Stimulated activated CD8-positive, alpha-beta memory T cell treated with anti-CD3 and anti-CD28 coated beads, Interleukin-2, amount 100 ng/mL, for 1 hour (primary cell): ENCODE data around the gene MTHFD2.
"Not testable (repeated sequence)": the region's sequence is repeated elsewhere in the genome, so short reads cannot be mapped to it uniquely, and the experiment has no call there.

ENCODE experiments used
- DNase-seq, 2 donors: peaks; one replicate each; pipeline ENCODE4 v3.0.0-alpha.2; 2020; ENCODE audit warnings: low read depth in 2 of 2

MTHFD2 gene

DNA sequence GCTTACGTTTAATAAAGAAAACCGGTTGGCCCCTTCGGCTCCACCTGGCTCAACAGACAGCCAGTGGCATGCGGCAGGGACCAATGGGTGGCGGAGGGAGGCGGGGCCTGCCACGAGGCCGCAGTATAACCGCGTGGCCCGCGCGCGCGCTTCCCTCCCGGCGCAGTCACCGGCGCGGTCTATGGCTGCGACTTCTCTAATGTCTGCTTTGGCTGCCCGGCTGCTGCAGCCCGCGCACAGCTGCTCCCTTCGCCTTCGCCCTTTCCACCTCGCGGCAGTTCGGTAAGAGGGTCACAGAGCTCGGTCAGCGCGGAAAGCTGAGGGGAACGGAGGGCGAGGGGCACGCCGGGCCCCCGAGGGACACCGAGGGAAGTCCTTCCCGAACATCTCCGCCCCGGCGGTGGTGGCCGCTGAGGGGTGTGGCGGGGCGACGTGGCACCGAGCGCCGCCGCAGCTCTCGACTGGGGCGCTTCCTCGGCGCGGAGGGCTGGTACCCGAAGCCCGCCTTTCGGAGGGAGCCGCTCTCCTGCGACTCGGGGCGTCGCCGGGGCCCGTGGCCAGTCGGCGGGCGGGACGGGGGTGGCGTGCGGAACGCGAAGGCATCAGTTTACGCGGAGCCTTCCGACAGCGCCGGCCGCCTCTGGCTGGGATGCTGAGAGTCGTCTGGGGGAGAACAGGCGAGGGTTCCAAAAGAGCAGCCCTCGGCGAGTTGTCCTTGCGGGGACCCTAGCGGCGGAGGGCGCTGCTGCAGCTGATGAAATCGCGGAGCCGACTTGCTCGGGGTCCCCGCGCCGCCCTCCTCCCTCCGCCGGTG, at the start of gene MTHFD2:
Gene MTHFD2 (plus strand): TSS at position 155 of the 814 bp plus-strand sequence. CDS start 27 bp downstream, at position 182.
- peak; percentile 77 to 83 for DNase-seq

DNA sequence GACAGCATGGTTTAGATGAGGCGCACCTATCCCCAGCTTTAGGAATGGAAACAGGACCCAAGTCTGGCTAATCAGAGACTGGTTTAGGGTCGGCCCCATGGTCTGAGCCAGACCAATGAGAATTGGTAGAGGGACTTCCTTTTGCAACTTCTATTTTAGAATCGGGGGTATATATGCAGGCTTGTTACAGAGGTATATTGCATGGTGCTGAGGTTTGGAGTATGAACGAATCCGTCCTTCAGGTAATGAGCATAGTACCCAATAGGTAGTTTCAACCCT, 49.2 kb upstream of the MTHFD2 start:
- DNase-seq, result no peak

DNA sequence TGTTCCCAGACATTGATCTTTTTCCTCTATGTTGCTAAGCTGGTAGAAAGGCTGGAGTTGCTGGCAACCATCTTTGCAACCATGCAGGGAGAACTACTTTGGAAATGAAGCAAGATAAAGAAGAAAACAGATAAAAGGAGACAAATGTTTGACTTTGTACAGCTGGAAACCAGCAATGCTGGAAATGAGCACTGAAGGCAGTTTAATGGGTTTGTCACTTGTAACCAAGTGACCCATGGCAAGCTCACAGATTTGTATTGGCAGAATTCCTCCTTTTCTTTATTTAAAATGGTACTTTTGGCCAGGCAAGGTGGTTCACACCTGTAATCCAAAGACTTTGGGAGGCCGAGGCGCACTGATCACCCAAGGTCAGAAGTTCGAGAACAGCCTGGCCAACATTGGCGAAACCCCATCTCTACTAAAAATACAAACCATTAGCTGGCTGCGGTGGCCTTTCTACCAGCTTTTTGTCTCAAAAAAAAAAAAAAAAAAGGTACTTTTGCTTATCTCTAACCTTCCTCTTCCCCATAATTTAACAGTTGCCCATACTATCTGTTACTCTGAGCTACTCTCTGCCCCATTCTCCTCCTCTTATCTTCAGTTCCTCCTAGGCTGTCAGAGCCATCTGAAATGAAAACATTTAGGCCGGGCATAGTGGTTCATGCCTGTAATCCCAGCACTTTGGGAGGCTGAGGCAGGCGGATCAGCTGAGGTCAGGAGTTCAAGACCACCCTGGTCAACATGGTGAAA, 48.7 kb upstream of the MTHFD2 start:
- no peak for DNase-seq

DNA sequence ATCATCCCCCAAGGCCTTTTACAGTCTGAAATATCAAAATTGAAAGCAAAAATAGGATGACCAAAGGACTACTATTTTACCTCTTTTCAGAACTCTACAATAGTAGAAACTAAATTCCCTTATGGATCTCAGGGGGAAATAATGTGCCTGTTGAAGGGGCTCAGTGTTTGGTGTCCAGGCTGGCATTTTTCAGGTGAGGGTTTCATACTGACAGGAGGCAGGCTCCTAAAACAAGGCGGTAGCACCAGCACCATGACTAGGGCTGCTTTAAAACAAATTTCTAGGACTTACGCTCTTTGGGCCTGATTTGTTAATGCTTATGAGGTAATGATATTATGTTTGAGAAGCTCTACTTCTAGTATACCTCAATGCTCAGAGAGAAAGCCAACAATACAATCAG, 45.5 kb upstream of the MTHFD2 start:
- no peak for DNase-seq

DNA sequence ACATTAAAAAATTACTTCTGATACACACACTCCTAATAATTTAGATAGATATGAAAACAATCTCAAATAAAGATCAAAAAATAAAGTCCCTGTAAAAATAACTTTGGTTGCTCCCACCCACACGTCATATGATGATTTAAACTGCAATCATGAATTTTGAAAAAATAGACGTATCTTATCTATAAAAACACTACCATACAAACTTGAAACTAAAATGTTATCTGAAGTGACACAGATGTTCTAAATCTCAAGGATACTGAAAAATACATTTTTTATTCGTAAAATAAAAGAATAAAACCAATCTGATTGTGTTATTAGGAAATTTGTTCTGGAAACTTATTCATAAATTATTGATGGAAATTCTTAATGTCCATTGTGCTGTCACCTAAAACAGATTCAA, 42.6 kb upstream of the MTHFD2 start:
- DNase-seq, result no peak

DNA sequence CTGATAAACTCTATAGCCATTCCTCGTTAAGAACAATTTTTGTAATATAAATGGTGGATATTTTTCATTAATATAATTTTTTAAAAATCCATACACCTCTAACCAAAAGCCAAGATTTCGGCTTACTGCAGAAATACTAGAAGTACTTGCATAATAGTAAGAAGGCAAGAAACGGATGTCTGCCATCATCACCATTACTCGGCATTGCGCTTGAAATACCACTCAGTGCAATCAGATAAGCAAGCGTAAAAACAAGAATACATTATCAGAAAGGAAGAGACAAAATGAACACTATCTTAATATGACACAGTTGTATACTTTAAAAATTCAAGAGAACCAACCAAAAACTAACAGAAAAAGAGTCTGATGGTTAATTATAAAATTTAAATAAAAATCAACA, 35.5 kb upstream of the MTHFD2 start:
- DNase-seq, result no peak

DNA sequence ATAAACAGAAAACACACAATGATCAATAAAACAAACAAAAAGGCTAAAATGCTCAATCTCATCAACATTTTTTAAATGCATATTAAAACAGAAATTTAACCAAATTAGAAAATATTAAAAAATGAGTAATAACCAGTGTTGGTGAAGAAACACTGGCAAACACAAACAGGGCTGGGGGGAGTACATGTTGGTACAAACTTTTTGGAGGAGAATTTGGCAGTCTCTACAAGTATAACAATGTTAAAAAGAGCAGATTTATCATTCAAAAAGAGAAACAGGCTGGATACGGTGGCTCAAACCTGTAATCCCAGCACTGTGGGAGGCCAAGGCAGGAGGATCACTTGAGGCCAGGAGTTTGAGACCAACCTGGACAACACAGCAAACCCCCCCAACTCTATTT, 33.7 kb upstream of the MTHFD2 start:
- no peak for DNase-seq

DNA sequence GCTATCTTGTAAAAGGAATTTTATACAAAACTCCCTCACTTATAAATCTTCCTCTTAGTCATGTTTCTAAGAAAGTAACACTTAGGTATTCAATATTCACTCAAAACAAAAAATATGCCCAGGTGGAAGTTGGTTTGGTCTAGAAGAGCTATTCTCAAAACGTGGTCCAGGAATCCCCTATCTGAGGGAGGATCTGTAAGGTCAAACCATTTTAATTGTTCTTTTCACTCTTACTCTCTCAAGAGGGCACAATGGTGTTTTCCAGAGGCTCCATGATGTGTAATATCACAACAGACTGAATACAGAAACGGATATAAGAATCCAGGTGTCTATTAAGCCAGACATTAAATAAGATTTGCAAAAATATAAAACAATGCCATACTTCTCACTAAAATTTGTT, 29.7 kb upstream of the MTHFD2 start:
- DNase-seq, result no peak

DNA sequence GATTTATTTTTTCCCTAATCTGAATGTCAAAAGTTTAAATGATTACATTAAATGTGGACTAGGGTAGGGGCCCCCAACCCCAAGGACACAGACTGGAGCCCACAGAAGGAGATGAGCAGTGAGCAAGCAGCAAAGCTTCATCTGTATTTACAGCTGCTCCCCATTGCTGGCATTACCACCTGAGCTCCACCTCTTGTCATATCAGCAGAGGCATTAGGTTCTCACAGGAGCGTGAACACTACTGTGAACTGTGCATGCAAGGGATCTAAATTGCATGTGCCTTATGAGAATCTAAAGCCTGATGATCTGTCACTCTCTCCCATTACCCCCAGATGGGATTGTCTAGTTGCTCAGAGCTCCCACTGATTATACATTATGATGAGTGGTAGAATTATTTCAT, 23.5 kb upstream of the MTHFD2 start:
- DNase-seq, result no peak

DNA sequence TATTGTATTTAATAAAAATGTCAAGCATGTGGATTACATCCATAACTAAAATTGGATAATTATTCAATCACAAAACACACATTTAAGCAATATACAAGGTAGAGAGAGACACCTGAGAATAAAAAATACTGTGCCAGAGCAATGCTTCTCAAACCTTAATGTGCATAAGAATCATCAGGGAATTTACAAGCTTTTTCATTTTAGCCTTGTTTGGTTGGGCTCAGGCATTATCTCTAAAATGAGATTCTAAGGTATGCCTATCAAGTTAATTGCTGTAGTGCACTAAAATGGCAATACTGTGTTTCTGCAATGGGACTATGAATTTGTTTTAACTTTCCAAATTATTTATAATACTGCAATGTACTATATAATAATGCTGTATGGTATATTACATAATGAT, 20.7 kb upstream of the MTHFD2 start:
- DNase-seq, result no peak

DNA sequence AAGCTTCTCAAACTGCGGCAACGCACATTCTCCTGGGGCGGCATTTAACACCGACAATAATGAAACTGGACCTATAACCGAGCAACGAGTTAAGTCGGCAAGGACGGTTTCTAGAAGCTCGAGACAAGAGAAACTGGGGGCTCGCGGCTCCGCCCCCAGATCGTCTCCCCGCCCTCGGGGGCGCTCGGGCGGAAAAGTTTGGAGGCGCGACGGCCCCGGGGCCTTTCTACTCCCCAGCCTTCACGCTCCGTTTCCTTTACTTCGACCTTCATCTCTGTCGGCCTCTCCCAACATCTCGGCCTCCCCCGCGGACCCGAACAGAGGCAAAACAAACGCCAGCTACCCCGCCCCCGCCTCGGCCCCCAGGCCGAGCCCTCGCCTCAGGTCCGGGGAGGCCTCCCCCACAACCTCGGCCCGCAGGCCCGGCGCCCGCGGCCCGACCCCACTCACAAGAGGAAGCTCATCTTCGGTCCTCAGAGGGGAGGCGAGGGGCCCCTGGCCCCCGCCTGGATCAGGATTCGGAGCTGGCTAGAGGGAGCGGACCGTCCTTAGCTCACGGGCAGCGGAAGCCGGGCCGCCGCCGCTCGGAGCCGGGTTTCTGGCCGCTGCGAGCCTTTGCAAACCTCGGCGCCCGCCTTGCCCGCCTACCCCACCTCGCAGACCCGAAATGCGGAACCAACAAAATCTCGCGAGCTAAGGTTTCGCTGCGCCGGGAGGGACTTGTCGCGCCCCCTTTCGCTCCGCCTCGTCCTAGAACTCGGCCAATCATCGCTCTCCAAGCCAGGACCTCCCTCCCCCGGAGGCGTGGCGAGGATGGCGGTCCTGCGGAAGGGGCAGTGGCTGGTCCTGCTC, 20.0 kb upstream of the MTHFD2 start, which contains the start of gene MOB1A:
Gene MOB1A (minus strand): TSS at position 669 of the 852 bp plus-strand sequence. CDS start 205 bp downstream, at position 464.
- DNase-seq, result peak; percentile 92 to 95

DNA sequence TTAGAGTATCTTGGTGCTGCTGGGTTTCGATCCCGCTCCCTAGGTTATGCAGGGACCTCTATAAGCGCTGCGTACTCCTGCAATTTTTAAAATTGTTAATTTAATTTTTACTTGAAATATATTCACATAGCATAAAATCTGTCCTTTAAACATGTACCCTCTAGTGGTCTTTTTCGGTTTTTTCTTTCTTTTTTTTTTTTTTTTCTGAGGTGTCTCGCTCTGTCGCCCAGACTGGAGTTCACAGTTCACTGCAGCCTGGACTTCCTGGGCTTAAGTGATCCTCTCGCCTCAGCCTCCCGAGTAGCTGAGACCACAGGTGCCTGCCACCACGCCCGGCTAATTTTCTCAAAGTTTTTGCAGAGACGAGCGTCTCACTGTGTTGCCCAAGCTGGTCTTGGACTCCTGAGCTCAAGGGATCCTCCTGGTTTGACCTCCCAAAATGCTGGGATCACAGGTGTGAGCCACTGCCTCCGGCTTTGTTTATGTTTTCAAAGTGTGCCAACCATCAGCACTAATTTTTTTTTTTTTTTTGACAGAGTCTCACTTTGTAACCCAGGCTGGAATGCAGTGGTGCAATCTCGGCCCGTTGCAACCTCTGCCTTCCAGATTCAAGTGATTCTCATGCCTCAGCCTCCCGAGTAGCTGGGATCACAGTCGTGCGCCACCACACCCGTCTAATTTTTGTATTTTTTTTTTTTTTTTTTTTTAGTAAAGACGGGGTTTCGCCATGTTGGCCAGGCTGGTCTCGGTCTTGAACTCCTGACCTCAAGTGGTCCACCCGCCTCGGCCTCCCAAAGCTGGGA, 19.2 kb upstream of the MTHFD2 start:
- DNase-seq, result no peak

DNA sequence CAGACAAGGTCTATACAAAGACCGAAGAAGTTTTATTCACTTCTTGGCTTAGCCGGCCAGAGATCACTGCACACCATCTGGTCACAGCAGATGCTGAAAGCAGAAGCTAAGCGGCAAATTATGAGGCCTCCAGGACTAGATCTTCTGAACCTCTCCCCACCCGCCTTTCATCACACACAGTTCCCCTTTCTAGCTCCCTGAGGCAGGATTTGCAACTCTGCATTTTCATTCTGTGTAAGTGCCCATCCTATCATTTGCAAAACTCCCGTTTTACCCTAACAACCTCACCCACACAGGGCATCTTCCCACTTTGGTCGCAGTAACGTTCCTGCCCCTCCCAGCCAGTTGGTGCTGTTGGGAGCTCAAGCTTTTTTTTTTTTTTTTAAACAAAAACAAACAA, 16.7 kb upstream of the MTHFD2 start:
- no peak for DNase-seq

DNA sequence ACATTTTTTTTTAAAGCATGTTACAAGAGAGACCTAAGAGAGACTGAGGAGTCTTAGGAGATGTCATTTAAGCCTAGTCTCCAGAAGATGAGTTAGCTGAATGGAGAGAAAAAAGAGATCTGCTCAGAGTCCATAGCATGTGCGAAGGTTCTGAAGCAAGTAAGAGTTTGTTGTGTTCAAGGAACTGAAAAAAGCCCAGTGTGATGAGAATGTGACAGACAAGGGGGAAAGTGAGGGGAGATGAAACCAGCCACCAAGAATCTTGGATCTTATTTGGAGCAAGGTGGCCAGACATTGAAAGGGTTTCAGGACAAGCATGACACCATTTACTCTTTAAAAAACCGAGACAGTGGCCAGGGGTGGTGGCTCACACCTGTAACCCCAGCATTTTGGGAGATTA, 14.5 kb upstream of the MTHFD2 start:
- no peak for DNase-seq

DNA sequence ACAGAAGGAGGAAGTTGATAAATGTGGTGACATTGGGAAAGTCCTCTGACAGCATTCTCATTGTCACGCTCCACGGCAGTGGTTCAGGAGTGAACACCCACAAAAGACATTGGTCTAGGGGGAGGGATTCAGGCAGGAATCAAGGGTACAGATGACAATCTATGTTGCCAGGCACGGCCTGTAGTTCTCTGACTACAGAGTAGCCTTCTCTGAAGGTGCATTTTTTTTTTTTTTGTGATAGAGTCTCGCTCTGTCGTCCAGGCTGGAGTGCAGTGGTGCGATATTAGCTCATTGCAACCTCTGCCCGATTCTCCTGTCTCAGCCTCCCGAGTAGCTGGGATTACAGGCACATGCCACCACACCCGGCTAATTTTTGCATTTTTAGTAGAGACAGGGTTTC, 12.4 kb upstream of the MTHFD2 start:
- DNase-seq, result no peak

DNA sequence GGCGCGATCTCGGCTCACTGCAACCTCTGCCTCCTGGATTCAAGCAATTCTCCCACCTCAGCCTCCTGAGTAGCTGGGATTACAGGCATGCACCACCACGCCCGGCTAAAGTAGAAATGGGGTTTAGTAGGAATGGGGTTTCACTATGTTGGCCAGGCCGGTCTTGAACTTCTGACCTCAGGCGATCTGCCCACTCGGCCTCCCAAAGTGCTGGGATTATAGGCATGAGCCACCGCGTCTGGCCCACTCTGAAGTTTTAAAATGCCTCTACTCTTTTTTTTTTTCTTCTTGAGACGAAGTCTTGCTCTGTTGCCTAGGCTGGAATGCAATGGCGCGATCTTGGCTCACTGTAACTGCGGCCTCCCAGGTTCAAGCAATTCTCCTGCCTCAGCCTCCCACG, 11.7 kb upstream of the MTHFD2 start:
- DNase-seq, result not testable (repeated sequence)

DNA sequence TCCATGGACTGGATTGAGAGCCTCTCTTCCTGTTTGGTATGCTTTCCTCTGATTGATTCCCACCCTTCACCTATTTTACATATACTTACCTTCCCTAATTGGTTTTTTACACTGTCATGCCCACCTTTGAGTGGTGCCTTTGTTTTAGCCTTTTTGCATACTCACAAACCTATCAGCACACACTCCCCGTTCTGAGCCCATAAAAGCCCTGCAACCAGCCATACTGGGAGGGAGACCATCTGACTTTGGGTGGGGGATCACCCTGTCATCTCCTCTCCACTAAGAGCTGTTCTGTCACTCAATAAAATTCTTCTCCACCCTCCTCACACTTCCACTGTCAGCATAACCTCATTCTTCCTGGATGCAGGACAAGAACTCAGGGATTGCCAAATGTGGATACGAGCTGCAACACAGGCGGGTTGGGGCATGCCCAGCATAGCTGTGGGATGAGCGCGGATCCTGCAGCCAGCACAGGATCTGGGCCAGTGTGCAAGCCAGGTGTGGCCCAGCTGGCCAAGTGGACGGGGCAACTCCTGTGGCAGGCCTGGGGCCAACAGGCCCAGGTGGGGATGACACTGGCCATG, 10.3 kb upstream of the MTHFD2 start:
- DNase-seq, result no peak

DNA sequence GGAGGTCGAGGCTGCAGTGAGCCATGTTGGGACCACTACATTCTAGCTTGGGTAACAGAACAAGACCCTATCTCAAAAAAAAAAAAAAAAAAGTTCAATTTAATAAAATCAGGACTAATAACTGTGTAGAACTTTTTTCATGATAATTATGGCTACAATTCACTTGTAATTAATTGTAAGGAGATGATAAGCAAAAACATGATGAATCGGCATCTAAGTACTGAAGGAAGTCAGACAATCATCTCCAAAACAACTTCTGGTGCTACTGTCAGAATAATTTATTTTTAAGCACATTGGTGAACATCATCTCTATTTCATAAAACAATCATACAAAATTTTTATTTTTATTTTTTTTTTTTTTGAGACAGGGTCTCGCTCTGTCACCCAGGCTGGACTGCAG, 9.7 kb upstream of the MTHFD2 start:
- DNase-seq, result no peak

DNA sequence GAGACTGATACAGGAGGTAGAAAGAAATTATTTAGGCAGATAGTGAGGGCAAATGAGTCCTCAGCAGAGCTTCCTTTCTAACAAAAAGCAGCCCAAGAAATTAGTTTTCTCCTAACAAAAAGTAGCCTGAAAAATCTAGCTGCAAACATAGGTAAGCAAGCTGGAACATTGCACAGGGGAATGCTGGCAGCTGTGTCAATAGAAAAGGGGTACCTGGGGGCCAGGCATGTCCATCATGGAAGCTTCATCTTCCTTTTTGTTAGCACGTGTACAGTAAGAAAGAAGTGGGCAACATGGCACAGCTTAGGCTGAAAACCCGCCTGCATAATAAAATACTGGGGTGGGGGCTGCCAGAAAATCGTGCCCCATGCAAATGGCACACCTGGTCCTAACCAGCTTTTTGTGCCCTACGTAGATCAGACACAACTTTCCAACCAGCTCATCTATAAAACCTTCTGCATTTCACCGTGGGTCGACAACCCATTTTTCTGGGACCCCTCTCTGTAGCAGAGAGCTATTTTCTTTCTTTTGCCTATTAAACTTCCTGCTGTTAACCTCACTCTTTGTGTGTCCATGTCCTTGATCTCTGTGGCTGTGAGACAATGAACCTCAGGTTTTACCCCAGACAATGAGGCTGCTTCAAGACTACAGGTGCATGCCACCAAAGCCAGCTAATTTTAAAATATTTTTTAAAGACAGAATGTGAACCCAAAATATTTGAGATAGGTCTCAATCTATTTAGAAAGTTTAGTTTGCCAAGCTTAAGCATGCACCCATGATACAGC, 6.6 kb upstream of the MTHFD2 start:
- DNase-seq, result no peak

DNA sequence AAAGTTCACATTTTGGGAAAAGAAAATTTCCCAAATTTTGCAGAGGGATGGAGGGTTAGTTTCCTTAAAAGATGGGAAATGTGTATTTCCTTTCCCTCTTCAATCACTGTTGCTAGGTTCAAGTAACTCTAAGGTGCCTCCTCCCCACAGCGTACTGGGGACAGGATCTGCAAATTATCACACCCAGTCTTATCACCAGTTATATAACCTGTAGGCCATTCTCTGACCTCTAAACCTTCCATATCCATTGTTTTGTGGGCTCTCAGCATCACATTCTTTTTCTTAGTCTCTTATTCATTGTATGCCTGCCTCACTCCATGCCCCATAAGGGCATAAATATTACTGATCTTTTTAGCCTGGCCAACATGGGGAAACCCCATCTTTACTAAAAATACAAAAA, 3.6 kb upstream of the MTHFD2 start:
- DNase-seq, result no peak
